HG03097 (cell line): Measurements from ENCODE around the gene QRSL1.
"Not testable (repeated sequence)": the region's sequence is repeated elsewhere in the genome, so short reads cannot be mapped to it uniquely, and the experiment has no call there.

Source experiments
- ATAC-seq: cut with Tn5 transposase; IDR thresholded peaks from one replicate; pipeline ENCODE4 v1.9.1; 2021; ENCODE audit not compliant: unreplicated experiment, low FRiP score

QRSL1 gene

DNA sequence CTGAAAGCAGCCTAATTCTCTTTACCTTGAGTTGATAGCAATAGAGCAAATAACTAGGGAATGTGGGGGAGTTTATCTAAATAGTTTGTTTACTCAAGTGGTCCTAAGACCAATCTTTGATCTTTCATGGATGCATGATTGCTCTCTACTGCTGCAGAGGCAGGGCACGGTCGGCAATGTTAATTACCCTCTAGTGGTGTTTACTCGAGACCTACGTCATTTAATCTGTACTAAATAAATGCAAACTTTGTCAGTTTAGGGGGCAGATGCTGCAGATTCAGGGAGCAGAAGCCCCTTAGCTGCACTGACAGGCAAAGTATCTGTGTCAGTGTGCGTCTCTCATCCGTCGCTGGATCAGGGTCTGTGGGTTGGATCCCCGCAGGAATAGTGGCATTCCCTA, 7.0 kb upstream of the QRSL1 start:
- ATAC-seq, result no peak

DNA sequence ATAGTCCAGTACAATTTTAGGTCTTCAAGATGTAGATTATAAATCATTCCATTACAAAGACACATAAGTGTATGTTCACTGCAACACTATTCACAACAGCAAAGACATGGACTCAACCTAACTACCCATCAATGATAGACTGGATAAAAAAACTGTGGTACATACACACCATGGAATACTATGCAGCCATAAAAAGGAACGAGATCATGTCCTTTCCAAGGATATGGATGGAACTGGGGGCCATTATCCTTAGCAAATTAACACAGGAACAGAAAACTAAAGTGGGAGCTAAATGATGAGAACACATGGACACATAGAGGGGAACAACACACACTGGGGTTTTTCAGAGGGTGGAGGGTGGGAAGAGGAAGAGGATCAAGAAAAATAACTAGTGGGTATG, 6.3 kb upstream of the QRSL1 start:
- ATAC-seq, result no peak

DNA sequence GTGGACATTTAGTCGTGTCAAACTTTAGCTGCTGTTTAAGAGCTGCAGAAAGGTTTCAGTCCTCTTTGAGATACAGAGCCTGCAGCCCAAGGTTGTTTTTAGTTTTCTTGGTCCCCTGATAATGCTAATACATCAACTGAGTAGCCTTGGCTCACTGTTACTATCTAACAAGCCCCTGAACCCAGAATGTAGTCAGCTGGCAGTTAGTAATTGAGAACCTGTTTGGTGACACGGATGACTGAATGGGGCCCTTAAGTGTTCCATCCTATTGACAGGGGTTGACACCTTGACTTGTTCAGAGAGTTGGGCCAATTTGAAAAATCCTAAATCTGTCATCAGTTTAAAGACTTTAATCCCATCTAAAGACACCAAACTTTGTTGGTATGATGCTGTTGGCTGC, 2.9 kb upstream of the QRSL1 start:
- ATAC-seq, result no peak

DNA sequence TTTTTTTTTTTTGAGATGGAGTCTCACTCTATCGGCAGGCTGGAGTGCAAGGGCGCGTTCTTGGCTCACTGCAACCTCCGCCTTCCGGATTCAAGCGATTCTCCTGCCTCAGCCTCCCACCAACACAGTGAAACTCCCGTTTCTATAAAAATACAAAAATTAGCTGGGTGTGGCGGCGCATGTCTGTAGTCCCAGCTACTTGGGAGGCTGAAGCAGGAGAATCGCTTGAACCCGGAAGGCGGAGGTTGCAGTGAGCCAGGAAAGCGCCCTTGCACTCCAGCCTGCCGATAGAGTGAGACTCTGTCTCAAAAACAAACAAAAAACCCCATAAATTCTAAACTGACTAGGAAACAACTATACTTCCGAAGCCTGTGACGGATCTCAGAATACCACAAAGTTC, 1.6 kb upstream of the QRSL1 start:
- not testable (repeated sequence) for ATAC-seq

DNA sequence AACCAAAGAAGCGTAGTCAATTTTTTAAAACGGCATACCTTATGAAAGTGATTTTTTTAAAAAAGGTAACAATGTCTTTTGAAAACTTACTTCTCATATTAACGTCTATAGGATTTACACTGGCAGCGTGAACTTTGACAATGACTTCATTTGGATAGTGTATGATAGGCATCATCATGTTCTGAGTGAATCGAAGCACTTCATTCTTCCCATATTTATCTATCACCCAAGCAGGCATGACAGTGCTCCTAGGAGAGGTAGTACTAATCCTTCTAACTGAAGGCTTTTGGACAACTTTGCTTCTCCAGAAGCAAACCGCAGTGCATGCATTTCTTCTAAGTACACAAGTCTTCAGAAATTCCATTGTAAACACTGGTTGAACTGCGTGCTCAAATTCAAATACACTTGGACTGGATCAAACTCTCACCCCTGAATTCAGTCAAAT, 698 bp upstream of the QRSL1 start:
- ATAC-seq, result no peak

DNA sequence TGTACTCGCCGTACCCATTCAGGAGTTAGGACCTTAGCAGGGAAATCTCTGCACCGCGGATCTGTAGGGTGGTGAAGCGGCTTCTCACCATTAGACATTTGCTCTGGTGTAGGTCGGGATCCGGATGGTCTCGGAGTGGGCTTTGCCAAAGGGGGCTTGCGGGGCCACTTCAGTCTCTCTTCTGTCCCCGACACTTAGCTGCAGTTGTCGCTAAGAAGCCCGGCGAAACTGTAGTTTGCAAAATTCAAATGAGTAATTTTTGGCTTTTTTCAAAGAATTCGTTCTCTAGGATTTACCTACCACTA, 433 bp downstream of the QRSL1 start:
- no peak for ATAC-seq

DNA sequence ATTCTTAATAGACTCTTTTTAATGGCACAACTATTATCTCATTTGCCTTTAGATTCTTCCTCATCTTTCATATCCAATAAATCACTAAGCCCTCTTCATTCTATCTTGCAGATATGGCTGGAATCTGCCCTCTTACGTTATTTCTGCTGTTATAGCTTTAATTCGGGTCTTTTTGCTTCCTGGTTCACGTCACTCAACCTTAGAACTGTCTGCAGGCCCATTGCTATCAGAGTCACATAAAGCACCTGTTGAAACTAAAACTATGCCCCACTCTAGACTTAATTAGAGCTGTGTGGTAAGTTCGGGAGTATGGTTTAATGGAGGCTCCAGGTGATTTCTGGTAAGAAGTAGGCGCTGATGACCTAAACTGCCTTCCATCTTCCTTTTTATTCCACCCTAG, 988 bp downstream of the QRSL1 start:
- ATAC-seq, result no peak

DNA sequence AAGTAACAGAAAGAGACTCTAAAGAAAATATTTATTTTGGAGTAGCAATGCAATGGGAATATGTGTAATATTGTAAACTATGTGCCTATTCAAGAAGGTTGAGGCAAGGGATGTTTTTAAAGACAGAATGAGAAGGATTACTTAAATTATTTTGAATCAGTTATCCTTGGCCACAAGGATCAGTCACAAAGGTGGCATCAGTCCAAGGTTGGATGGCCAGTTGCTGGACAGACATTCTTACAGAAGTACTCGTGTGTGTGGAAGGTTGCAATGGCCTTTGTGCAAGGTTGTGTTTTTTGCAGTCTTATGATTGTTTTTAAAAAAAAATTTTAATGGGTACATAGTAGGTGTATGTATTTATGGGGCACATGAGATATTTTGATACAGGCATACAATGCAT, 2.0 kb downstream of the QRSL1 start:
- ATAC-seq, result no peak

DNA sequence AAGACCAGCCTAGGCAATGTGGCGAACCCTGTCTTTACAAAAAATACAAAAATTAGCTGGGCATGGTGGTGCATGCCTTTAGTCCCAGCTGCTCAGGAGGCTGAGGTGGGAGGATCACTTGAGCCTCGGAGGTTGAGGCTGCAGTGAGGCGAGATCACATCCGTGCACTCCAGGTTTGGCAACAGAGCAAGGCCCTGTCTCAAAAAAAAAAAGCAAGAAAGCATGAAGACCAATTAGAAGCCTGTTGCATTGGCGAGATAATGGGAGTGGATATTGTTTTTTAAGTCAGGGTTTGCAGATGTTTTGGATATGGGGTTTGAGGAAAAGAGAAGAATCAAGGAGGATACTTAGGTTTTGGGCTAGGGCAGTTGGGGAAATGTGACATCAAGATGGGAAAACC, 5.2 kb downstream of the QRSL1 start:
- ATAC-seq, result no peak

DNA sequence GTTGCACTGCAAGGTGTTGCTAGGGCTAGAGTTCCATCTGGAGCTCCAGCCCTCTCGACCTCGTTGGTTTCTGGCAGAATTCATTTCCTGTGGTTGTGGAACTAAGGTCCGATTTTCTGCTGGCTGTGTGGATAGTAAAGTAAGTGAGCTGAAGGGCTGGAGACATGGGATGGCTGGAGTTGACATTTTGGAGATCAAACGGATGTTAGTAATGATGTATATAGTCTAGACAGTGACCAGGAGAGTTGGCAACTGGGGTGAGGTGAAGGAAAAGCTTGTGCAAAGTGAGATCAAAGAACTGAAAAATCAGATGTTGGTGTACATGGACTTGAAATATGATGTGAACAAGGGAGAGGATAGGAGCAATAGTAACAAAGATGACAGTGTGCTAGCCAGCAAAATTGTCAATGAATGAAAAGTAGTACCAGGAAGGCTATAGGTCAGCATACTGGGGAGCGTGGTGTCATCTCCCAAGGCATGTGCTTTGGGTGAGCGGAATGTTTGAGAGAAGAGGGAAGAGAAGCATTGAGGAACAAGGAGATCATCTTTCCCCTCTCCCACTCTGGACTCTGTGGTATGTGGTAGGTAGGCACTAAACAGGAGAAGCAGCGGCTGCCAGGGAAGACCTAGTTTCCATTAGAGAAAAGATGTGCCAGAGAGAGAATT, 7.8 kb downstream of the QRSL1 start:
- ATAC-seq, result peak; percentile 20

DNA sequence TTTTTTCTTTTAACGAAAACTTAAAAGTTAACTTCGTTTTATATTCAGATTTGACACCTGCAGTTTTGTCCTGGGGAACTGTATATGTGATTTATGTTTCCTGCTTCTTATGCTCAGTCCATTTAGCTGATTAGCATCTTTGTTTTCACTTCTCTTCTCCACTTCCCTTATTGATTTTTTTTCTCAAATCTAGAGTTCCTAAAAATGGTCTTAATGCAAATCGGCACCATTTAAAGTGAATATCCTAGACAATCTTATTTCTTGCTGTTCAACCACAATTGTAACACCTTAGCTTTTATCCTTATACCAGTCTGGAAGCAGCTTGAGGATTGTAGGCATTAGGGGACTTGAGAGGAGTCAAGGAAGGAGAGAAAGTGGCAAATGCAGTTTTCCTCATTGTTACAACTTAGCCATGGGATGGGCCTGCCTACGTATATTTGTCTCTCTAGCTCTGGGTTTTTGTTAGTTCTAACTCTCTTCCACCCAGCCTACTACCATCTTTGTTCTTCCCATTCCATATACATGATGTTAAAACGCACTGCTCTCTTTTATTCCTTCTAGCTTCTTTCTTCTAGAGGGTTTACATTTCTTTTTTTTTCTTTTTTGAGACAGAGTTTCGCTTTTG, 8.5 kb downstream of the QRSL1 start:
- ATAC-seq, result peak; percentile 53

DNA sequence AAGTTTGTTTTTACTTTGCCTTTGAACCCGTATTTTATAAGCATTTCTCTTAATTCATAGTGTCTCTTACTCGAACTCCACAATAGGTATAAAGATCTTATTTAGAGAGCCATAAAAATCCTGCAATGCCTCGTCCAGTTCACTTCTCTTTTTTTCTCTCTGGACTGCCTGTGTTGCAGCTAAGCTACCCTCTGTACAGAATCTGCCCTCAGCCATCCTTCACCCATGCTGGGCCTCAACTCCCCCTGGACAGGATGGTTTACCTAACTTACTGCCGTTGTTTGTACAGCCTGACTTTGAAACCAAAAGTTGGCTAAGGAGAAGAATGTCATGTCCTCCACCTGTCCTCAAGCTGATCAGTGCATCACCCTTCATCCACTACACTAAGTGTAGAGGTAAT, 10.4 kb downstream of the QRSL1 start:
- no peak for ATAC-seq

DNA sequence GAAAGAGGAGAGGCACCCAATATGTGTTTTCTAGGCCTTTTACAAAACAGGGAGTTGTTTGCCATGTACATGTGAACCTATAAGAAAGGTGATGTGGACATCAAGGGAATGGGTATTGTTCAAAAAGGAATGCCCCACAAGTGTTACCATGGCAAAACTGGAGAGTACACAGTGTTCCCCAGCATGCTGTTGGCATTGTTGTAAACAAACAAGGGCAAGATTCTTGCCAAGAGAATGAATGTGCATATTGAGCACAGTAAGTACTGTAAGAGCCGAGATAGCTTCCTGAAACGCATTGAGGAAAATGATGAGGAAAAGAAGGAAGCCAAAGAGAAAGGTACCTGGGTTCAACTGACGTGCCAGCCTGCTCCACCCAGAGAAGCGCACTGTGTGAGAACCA, 13.1 kb downstream of the QRSL1 start:
- ATAC-seq, result no peak

DNA sequence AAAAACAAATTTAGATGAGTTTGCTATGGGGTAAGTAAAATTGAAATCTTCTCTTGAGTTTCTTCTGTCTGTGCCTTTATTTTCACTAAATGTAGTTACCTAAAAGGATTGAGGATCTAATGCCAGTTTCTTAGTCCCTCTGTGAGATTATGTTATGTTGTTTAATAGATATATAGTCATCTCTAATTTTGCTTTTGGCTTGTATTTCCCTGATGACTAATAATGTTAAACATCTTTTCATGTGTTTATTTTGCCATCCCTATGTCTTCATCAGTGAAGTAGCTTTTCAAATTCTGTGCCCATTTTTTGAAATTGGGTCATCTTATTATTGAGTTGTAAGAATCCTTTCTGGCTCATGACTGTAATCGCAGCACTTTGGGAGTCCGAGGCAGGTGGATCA, 13.7 kb downstream of the QRSL1 start:
- ATAC-seq, result no peak

DNA sequence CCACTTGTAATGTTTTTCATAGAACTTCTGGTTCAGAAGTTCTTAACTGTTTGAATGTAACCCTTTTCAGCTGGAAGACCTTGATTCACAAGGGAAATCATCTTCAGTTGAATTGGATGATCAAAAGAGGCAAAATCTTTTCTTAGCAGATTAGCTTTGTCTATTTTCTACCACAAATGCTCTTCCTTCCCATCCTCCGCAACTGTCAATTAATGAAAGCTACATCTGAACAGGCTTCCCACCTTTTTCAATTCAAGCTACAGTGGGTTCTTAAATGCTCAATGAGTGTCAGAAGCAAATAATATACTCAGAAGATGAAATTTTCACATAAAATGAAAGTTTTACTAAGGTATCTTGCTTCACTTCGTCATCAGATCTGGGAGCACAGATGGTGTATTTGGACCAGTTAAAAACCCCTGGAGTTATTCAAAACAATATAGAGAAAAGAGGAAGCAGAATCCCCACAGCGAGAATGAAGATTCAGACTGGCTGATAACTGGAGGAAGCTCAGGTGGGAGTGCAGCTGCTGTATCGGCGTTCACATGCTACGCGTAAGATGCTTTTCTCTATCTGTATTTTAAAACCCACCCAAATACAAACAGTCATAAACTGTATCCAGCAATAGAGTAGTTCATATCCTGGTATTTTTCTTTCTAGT, 19.4 kb downstream of the QRSL1 start:
- ATAC-seq, result peak; percentile 87

DNA sequence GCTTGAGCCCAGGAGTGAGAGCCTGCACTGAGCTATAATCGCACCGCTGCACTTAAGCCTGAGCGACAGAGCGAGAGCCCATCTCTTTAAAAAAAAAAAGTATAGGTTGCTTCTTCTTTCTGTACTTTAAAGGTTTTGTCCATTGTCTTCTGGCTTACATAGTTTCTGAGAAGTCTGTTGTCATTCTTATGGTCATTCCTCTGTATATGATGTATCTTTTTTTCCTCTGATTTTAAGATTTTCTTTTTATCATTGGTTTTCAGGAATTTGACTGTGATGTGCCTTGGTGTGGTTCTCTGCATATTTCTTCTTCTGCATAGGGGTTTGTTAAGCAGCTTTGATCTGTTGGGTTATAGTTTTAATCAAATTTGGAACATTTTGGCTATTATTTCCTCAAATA, 29.1 kb downstream of the QRSL1 start:
- no peak for ATAC-seq

DNA sequence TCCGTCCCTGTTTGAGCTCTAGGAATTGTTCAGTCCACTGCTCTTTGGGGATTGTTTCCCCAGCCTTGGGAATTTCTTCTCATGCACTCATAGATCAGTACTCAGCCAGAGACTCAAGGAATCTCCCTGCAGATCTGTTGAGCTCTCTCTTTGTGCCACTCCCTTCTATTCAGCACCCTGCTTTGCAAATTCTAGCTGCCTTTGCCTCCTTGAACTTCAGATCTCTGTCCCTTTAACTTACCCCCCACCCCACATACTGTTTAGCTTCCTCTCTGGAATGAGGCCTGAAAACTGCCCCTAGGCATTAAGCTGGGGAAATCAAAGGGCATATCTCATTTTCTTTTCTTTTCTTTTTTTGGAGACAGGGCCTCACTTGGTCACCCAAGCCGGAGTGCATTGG, 30.5 kb downstream of the QRSL1 start:
- no peak for ATAC-seq

DNA sequence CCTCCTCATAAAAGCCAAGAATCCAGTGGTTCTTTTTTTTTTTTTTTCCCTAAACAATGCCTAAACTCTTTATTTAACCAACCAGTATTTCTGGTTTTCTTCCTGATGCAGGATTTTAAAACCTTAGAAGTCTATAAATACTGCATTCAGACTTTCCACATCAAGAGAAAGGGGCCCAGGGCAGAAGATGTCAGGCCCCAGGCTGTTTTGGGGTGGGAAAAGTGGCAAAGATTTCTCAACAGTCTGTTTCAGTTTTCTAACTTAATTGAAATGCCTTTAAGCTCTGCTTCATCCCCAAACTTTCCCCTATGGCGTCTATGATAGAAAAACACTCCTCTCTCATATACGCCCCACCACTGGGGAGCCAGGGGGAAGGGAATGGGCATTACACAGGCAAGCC, 33.1 kb downstream of the QRSL1 start:
- no peak for ATAC-seq

DNA sequence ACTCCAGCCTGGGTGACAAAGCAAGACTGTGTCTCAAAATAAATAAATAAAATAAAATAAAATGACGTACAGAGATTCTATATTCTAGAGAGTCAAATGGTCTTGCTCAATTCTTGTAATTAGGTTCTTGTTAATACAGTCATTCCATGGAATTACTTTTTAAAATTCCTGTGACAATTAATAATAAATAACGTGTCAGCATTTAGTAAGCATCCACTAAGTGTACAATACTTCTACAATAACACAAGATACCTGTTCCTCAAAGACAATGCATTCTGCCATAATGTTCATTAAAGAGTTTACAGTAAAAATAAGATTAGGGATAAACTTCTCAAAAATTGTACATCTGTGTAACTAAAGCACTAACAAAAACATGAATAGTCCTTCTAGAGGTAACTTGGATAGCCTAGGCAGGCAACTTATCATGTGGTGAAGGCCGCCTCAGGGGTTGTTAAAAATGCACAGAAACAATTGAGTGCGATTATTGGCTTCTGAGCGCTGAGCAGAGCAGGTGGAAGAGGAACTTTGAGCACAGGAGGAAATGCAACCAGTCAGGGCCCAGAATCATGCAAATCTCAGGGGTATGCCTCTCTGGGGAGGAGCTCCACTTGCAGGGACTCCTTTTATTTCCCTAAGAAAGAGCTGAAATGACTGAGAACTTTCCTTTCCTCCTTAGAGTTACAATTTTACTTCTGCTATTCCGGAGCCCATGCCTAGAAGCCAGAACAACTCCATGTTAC, 37.1 kb downstream of the QRSL1 start:
- ATAC-seq, result peak; percentile 96

DNA sequence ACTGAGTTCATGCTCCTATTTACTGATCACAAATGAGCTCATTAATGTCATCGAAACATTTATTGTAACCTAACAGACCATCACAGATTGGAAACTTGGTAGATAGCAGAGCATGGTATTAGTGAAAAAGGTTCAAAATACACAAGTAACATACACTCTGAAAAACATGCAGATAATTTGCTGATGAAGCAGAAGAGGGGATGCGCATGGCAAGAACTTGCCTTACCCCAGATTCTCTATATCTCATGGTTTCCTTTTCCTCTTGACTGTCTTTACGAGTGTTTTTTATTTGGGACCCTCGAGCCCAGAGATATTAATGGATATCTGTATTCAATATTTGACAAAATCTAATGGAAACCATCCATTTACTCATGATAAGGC, 37.6 kb downstream of the QRSL1 start:
- ATAC-seq, result no peak

DNA sequence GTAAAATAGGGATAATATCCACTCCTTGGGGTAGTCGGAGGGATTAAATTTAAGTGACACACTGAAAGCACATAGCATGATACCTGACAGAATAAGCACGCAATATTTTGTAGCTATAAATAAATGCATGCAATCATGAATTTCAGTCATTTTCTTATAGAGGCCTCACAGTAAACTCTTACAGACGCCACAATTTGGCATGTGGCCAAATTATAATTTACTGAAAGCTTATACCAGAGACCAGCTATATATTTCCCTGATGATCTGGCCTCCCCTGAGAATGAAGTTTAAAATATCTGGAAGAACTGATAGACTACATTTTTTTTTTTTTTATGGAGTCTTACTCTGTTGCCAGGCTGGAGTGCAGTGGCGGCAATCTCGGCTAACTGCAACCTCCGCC, 40.9 kb downstream of the QRSL1 start:
- ATAC-seq, result no peak

DNA sequence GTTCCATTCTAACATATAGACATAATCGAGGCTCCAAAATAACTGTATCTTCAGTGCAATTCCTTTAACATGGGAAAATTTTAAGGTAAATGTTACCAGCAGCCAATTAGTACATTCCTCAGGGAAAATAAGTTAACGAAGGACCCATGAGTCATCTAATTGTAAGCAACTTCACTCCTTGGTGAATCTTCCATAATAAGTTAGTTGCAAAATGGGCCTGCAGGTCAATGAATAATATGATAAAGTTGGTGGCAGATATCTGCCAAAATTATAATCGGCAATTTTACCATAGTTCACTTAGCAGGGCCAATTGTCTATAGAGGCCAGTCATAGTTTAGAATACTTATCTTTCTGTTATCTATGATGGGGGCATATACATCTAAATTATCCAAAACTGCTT, 42.3 kb downstream of the QRSL1 start:
- no peak for ATAC-seq
